Type B pancreatic cell (in vitro differentiated cells): ENCODE results near the gene ADARB1. TPM values are rescaled to one million over a fixed set of nuclear protein-coding genes. Genes with fewer than 3 reads are reported as not detected.

ENCODE experiments used
- DNase-seq: peaks from one replicate; pipeline ENCODE4 v3.0.0; 2021; ENCODE audit warnings: mixed read lengths; ENCODE audit not compliant: unreplicated experiment; ENCODE audit errors: extremely low spot score
- H3K27ac Mint-ChIP-seq: 2 replicates; pipeline ENCODE4 v1.8.0; 2021; ENCODE audit warnings: mild to moderate bottlenecking, mixed read lengths
- H3K27me3 Mint-ChIP-seq: 2 replicates; pipeline ENCODE4 v1.8.0; 2021; ENCODE audit warnings: mixed read lengths
- H3K36me3 Mint-ChIP-seq: 2 replicates; pipeline ENCODE4 v1.8.0; 2021; ENCODE audit warnings: mixed read lengths
- H3K4me1 Mint-ChIP-seq: one replicate; pipeline ENCODE4 v1.8.0; 2021; ENCODE audit warnings: mixed read lengths; ENCODE audit not compliant: unreplicated experiment
- H3K4me3 Mint-ChIP-seq: 2 replicates; pipeline ENCODE4 v1.8.0; 2021; ENCODE audit warnings: mild to moderate bottlenecking, mixed read lengths
- H3K9me3 Mint-ChIP-seq: 2 replicates; pipeline ENCODE4 v1.8.0; 2021; ENCODE audit warnings: mixed read lengths
- CTCF ChIP-seq: fragments of 200-600 bp; sonication (generic); conservative IDR thresholded peaks from 2 replicates; pipeline ENCODE4 v1.5.0; 2021; ENCODE audit warnings: antibody characterized with exemption, mild to moderate bottlenecking
- total RNA-seq: library from RNA; stranded (reverse); gene quantifications from 2 replicates; pipeline ENCODE4 v1.2.1, GENCODE V29; 2021; ENCODE audit warnings: low replicate concordance

The ADARB1 gene
- total RNA-seq, 1 donor from 2014 or later = 20.7 TPM

- no peaks in the 10 kb centered on the region for H3K36me3 Mint-ChIP-seq
- no peak overlapping the region for H3K27ac Mint-ChIP-seq
- no peak overlapping the region for H3K4me3 Mint-ChIP-seq
- TF ChIP-seq CTCF = no peak
- DNase-seq = no peak
- peaks cover 17% of the 10 kb centered on the region for H3K27me3 Mint-ChIP-seq
- peaks cover 3% of the 10 kb centered on the region for H3K9me3 Mint-ChIP-seq
- peaks cover 5% of the 10 kb centered on the region for H3K4me1 Mint-ChIP-seq
These were observed 32.3 kb upstream of the ADARB1 start for GRCh38 chr21:45041984-45042663.

GRCh38 chr21:45042664-45043161, 31.7 kb upstream of the ADARB1 start:
- no peak overlapping the region for H3K4me3 Mint-ChIP-seq
- TF ChIP-seq CTCF = no peak
- H3K27me3 Mint-ChIP-seq = peaks cover 15% of the 10 kb centered on the region
- no peaks in the 10 kb centered on the region for H3K36me3 Mint-ChIP-seq
- no peak for DNase-seq
- H3K9me3 Mint-ChIP-seq = no peaks in the 10 kb centered on the region
- H3K27ac Mint-ChIP-seq = no peak overlapping the region
- H3K4me1 Mint-ChIP-seq = peaks cover 5% of the 10 kb centered on the region

- Mint-ChIP-seq H3K9me3 (no peaks in the 10 kb centered on the region), H3K4me3 (no peak overlapping the region), H3K4me1 (peaks cover 5% of the 10 kb centered on the region), H3K27ac (no peak overlapping the region), H3K36me3 (no peaks in the 10 kb centered on the region), H3K27me3 (peaks cover 15% of the 10 kb centered on the region)
- DNase-seq = no peak
- TF ChIP-seq CTCF = no peak
These were observed 30.8 kb upstream of the ADARB1 start for GRCh38 chr21:45043541-45044020.

- no peak for TF ChIP-seq CTCF
- H3K4me3 Mint-ChIP-seq = no peak overlapping the region
- H3K27ac Mint-ChIP-seq = no peak overlapping the region
- H3K4me1 Mint-ChIP-seq = peaks cover 13% of the 10 kb centered on the region
- DNase-seq = no peak
- no peaks in the 10 kb centered on the region for H3K9me3 Mint-ChIP-seq
- H3K36me3 Mint-ChIP-seq = no peaks in the 10 kb centered on the region
- peaks cover 15% of the 10 kb centered on the region for H3K27me3 Mint-ChIP-seq
These were observed 28.9 kb upstream of the ADARB1 start for GRCh38 chr21:45045481-45045880.

GRCh38 chr21:45047257-45047656, 27.1 kb upstream of the ADARB1 start:
- TF ChIP-seq CTCF = no peak
- DNase-seq = no peak
- no peak overlapping the region for H3K4me3 Mint-ChIP-seq
- H3K36me3 Mint-ChIP-seq = no peaks in the 10 kb centered on the region
- no peaks in the 10 kb centered on the region for H3K9me3 Mint-ChIP-seq
- H3K27me3 Mint-ChIP-seq = peaks cover 9% of the 10 kb centered on the region
- peaks cover 19% of the 10 kb centered on the region for H3K4me1 Mint-ChIP-seq
- no peak overlapping the region for H3K27ac Mint-ChIP-seq
